DMS 273 (cell line): ENCODE results near the gene MTMR6.

Source experiments
- DNase-seq: peaks from one replicate; lab custom pipeline; 2025; ENCODE audit not compliant: unreplicated experiment; lab: John Stamatoyannopoulos, UW

MTMR6 gene

DNA sequence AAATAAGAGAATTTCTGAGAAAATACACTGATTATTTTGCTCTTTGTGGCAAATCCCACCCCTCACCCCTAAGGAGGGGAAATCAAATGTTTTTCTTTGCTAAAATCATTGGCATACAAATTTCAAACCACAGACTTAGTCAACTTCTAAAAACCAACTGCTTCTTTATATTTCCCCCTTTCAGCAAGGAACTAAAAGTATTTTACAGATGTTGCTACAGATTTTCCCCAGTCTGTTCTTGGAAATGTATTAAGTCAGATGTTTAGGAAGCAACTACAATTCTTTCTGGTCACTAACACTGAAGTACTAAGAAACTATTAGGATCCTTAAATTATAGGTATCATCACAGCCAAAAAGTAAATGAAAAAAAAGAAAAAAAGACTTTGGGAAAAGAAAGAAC lies 6.9 kb downstream of the MTMR6 start:
- no peak for DNase-seq

DNA sequence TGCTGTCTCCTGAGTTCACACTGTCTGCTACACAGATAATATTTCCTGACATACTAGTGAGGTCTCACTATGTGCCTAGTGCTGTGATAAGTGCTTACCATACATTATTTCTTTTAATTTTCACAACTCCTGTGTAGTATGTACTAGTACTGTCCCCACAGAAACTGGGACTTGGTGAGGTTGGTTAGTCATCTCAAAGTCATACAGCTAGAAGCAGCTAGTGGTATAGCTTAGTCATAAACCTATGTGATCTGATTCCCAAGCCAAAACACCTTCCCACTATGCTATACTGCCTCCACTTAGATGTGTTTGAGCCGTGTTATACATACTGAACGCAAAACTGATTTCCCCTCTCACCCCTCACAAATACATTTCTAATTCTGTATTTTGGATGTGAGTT lies 10.5 kb downstream of the MTMR6 start:
- DNase-seq, result no peak

DNA sequence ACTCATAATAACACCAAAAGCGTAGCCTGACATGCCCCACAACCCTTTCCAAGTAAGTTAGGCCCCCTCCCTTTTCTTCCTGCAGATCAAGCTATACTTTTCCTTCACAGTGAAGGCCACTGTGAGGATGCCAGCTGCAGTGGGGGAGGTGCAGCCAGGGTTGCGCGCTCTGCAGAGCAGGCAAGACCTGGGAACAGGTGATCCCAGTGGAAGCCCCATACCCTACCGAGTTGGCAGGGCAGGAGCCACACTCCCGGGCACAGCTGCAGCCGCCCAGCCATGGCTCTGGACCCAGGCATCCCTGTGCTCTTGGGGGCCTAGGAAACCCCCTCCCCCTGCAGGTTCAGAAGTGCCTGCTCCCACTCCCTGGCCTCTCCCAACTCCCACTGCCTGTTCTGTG lies 18.7 kb downstream of the MTMR6 start:
- no peak for DNase-seq

DNA sequence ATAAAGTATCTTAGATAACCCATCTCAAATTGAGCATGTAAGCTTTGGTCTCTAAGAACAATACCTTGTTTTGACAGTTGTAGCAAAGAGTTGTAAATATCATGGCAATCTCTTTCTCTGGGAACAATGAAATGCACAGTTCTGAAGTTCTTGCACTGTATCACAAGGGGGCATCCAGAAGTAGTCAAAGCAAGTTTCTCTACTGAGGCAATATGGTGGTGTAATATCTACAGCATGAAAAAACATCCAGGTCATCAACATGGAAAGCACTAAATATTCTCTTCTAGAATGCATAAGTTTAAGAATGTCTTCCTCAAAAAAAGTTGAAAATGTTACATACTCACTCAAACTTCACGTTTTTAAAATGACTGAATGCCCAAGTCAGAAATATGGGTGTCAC lies 19.6 kb downstream of the MTMR6 start:
- peak; percentile 52 for DNase-seq

DNA sequence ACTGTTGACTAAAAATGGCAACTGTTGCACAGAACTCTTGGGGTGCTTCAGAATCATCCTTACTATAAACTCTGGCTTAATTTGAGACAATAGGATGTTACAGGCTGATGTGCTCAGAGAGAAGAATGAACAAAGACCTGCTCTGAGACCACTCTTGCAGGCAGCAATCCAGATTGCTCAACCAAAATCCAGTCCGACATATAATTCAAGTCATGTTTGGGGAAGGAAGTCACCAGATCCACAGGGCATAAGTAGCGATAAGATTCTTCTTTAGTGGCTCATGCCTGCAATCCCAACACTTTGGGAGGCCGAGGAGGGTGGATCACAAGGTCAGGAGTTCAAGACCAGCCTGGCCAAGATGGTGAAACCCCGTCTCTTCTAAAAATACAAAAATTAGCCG lies 20.6 kb downstream of the MTMR6 start:
- DNase-seq, result no peak

DNA sequence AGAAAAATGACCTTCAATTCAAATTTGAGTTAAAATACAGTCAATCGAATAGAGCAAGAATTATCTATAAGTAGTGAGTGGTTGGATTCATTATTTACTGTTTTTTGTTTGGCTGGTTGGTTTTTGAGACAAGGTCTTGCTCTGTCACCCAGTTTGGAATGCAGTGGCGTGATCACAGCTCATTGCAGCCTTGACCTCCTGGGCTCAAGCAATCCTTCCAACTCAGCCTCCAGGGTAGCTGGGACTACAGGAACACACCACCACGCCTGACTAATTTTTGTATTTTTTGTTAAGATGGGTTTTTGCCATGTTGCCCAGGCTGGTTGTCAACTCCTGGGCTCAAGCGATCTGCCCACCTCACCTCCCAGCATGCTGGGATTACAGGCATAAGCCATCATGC lies 25.0 kb downstream of the MTMR6 start:
- DNase-seq, result no peak

DNA sequence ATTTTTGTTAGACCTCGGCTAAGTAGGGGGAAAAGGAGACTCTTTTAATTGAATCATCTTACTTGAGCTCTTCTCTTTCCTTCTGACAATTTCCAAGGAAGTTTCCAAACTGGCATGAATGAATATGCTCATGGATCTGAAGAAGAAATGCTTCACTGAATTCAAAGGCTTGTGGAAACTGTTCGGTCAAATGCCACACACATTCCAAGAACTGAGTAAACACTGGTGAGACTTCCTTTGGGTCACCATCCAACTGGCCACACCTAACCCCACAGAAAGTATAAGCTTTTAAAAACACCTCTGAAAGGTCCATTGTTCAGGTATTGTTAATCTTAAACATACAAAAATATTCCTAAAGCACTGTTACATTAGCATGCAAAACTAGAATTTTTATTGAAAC lies 33.6 kb downstream of the MTMR6 start:
- DNase-seq, result no peak

DNA sequence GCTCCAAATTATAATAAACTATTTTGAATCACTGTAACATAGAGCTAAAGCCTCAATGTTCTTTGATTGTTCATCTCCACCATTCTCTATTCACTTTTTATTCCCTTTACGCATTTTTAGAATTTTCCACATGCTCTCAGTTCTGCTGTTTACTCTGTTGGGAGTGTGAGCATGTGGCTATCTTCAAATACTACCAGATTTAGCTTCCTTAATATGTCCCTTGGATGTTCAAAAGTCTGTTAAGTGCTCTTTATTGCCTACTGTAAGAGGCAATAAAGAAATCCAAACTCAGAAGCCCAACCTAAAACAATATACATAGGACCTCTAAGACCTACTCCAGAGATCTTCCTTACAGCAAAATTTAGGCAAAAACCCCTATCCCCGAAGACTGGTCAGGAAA lies 34.5 kb downstream of the MTMR6 start:
- DNase-seq, result no peak

DNA sequence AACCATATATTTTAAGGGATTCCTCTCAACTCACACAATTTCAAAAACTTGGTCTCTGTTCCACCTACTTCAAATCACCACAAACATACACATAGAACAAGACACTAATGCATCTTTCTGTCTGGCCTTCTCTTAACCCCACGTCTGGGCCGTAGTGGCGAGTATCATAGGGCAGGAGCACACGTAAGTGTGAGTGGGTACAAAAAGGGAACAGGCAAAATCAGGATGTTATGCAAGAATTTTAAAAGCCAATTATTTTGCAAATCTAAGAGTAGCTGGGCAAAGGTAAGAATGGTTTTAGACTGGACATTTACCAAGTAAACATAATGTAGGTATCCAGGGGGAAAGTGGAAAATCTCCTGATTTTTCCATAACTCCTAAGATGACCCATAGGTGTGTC lies 35.1 kb downstream of the MTMR6 start:
- DNase-seq, result no peak

DNA sequence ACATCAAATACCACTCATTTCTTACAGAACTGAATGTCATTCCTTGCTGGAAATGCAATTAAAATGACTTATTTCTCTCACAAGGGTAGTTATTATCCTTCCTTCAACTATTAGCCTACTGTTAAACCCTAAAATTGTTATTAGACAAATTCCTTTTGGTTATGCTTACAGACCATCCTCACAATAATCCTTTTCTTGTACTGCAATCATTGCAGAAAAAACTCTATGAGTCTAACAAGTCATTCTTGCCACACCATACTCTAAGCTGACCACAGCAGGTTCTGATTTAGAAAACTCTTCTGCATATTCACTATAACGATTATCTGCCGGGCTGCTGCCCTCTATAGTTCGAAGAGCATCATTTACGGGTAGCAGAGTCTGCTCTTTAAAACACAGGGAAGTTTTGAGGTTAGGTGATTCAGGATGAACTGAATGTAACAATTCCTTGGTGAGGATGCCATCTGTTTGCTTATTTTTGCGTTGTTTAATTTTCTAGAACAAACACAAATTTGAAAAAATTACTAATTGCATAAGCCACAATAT lies 38.2 kb downstream of the MTMR6 start:
- peak; percentile 53 for DNase-seq

DNA sequence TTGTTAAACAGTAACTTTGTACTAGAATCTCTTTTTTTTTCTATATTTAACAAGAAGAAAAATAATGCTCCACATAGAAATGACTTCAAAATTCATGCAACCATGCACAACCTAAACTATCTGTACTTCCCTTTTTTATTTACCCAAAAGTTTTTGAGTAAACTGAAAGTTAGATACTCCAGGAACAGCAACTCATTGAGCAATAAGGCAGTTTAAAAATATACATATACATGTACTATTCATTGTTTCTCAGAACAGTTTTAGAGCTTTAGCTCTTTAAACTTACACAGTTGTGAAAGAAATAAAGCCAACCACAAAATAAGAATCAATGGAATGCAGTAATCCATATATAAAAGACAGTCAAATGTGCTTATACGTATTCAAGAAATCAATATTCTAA lies 39.2 kb downstream of the MTMR6 start:
- no peak for DNase-seq

DNA sequence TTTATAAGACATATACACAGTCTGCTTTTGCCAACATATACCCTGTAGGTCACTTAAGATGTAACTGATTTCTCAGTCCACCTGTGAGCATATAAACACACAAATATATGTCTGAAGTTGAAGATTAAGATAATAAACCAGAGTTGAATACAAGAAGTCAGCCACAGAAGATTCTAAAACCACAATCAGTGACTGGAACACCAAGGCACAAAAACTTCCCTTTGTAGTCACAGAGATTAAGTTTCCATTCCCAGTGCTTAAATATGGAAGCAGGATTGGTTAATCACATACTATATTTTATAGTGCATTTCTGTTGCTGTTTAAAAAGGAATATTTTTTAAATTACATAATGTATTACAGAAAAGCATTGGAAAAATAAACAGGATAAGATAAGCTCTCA lies 39.9 kb downstream of the MTMR6 start:
- DNase-seq, result no peak

DNA sequence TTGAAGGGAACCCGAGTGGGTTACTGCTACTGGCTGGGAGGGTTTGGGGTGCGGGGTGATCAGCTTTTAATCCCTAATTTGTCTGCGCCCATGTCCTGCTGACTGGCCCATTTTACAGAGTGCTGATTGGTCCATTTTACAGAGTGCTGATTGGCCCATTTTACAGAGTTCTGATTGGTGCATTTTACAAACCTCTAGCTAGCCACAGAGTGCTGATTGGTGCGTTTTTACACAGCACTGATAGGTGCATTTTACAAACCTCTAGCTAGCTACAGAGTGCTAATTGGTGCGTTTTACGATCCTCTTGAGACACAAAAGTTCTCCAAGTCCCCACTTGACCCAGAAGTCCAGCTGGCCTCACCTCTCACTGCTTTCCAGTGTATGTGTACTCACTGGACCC lies 43.2 kb downstream of the MTMR6 start:
- no peak for DNase-seq

DNA sequence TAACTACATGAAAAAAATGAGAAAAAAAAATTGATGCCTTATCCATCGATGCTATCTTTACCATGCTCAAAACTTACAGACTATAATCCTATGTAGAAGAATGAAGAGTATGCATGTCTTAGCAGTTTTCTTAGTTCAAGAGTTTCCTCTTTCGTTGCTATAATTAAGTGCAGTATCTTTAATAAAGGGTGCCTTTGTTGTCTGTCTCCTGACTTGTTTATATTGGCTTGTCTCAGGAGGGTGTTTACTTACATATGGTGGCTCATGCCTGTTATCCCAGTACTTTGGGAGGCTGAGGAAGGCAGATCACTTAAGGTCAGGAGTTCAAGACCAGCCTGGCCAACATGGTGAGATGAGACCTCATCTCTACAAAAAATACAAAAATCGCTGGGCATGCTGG lies 44.3 kb downstream of the MTMR6 start:
- DNase-seq, result no peak

DNA sequence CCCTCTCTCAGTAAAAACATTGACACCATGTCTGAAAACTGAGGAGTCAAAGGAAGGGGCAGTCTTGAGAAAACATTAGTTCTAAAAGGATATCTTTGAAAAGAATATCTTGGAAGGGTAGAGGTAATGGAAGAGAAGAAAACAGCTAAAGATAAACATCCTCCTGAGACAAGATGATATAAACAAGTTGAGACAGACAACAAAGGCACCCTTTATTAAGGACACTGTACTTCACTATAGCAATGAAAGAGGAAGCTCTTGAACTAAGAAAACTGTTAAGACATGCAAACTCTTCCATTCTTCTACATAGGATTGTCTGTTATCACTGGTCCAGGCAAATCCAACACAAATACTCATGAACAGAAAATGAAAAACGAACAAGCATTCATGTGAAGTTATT lies 46.3 kb downstream of the MTMR6 start:
- no peak for DNase-seq

DNA sequence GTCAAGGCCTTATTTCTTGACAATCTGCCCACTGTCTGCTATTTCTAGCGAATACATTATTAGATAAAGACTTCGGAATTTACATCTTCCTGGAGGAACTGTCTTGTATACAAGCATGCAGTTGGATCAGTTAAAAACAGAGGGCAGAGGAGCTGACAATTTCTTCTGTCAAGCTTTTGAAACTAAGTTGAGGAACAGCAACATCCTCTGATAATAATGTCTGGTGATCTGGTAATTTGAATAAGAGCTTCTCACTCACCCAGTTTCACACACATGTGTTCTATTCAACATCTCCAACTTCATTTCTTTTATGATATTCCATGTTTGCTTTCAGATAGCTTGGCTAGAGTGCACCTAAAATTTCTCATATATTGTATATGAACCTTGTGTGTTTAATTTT lies 50.2 kb downstream of the MTMR6 start:
- no peak for DNase-seq

DNA sequence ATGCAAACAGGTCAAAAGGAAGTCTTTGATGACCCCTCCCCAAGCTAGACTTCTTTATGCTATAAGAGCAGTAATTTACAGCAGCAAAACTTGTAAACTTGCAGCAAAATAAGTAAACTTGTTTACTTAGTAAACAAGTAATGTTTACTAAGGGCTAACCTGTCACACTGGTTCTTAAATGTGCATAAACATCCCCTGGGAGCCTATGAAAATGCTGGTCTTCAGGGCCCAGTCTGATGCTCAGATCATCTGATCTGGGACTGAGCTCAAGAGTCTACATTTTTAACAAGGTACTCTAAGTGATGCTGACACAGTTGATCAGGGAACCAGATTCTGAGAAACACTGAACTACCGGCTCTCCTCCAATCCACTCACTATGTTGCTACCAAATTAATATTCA lies 53.4 kb downstream of the MTMR6 start:
- DNase-seq, result no peak

DNA sequence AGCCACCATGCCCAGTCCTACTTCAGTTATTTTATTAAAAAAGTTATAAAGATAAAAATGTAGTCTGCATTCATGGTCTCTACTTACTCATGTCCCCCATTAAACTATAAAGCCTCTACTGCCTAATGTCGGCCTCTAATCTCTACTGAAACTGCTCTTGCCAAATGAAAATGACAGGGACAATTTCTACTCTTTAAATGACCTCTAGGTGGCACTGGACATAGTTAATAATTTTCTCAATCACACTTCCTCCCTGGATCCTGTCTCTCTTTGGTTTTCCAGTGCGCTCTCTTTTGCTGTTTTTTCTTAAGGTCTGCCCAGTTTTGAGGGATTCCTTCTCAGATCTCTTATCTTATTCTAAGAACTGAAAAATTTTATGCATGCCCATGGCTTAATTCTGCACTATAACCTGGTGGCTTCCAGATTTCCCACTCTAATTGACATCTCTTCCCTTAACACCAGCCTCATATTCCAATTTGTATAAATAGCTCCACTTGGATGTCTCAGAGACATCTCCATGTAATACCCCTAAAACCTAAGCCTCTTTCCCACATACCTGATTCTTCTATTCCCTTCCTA lies 54.3 kb downstream of the MTMR6 start:
- peak; percentile 62 for DNase-seq

DNA sequence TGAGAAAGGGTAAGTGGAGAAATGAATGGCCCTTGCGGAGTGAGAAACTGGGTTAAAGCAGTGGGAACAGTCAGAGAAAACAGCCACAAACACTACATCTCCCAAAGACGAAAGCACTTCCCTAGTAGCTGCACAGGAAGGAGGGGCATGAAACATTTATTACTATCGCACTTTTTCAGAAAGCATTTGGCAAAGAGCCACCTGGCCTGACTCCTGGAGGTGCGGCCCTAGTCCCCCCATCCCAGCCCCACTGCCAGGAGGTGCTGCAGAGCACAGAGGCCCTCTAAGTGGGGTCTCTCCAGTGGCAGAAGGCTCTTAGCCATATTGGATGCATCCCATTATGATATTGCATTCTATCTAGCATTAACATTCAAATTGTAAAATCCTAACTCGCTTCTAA lies 55.8 kb downstream of the MTMR6 start:
- DNase-seq, result peak; percentile 23

DNA sequence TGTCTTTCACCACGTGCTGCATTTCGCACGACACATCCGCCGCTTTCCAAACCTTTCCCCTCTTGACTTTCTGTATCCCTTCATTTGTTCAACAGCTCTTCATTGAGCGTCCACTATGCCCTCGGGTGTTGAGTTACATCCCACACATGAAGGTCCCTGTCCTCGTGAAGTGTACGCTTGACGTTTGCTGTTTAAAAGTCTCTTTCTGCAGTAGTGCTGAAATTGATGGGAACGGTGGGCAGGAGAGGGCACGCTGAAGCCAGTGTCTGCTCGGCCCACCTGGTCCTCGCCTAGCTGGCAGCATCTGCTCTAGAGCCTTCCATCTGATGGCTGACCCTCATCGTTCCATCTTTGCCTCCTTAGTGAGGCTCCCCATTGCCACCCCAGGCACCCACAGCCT lies 59.6 kb downstream of the MTMR6 start:
- no peak for DNase-seq

DNA sequence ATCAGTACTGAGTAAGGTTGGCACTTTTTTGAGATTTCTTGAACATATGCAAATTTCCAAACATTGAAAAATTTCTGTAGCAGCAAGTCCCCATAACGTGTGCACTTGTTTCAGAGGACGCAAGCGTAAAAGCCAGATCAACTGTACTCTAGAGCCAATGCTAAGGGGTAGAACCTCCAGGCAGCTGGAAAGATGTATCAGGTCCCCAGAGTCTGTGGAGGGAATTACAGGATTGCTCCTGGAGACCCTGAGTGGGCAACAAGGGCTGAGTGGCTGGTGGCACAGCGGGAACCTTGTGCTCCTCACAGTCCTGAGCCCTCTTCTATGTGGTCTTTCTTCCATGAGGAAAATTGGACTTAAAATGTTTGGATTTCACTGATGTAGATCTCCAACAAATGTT lies 61.3 kb downstream of the MTMR6 start:
- peak; percentile 18 for DNase-seq

DNA sequence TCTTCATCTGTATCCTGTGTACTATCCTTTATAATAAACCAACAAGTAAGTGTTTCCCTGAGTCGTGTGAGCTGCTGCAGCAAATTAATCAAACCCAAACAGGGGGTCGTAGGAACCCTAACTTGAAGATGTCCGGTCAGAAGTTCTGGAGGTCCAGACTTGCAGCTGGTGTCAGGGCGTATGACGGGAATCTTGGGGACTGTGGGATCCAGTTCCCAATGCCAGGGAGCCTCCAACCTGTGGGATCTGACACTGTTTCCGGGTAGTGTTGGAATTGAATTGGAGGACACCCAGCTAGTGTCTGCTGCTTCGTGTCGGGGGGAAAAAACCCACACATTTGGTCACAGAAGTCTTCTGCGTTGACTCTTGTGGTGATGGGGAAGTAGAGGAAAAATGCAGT lies 63.1 kb downstream of the MTMR6 start:
- no peak for DNase-seq

DNA sequence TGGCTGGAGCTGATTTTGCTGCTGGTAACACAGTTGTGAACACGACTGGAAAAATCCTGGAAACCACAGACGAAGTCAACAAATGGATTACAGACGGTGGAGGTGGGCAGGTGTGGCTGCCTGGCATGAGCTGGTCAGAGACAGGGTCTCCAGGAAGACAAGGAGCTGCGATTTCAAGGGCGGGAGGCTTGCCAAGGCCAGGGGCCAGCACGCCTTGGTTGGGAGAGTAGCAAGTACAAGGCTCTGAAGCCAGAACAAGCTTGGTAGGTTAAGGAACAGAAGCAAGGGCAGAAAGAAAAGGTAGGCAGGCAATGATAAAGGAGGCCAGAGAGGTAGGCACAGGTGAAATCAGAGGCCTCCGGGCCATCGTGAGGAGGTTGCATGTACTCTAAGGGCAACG lies 64.5 kb downstream of the MTMR6 start:
- DNase-seq, result no peak

DNA sequence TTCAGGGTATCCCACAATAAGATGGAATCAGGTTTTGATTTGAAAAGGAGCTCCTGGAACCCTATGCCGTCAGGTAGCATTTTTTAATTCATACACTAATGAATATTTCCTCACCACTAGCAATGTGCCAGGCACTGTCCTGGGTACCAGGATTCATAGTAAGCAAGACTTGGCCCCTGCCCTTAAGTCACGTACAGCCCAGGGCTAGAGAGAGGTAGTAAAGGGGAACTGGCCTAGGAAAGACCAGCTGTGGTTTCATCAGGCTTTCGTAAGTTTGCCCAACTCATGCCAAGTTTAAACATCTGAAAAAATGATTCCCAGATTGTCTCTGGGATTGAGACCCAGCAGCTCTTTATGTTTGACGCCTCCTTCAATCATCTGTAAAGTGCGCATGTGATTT lies 69.3 kb downstream of the MTMR6 start:
- no peak for DNase-seq
